MM.1S (cell line): ENCODE data around the gene ZPLD1.

Experiments used
- EZH2 ChIP-seq: fragments of 300-600 bp; sonication (generic); optimal IDR thresholded peaks from 2 replicates; pipeline ENCODE3; 2017; ENCODE audit warnings: low read depth, mild to moderate bottlenecking, antibody characterized with exemption, low read length, mixed read lengths
- TF ChIP-seq, protein P1 (sequence below): fragments of 300-600 bp; sonication (generic); IDR thresholded peaks from 2 replicates; pipeline ENCODE4 v1.5.1; 2016; ENCODE audit warnings: antibody characterized with exemption, low read length, mixed read lengths

- TF ChIP-seq EZH2 = no peak
- TF ChIP-seq, protein P1, sequence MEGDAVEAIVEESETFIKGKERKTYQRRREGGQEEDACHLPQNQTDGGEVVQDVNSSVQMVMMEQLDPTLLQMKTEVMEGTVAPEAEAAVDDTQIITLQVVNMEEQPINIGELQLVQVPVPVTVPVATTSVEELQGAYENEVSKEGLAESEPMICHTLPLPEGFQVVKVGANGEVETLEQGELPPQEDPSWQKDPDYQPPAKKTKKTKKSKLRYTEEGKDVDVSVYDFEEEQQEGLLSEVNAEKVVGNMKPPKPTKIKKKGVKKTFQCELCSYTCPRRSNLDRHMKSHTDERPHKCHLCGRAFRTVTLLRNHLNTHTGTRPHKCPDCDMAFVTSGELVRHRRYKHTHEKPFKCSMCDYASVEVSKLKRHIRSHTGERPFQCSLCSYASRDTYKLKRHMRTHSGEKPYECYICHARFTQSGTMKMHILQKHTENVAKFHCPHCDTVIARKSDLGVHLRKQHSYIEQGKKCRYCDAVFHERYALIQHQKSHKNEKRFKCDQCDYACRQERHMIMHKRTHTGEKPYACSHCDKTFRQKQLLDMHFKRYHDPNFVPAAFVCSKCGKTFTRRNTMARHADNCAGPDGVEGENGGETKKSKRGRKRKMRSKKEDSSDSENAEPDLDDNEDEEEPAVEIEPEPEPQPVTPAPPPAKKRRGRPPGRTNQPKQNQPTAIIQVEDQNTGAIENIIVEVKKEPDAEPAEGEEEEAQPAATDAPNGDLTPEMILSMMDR = no peak
Measured at GRCh38 chr3:102525624-102526023, 90.8 kb downstream of the ZPLD1 start.
